GM23338 (cell line): Measurements from ENCODE around the gene PRKD3. TPM values are rescaled to one million over a fixed set of nuclear protein-coding genes. Genes with fewer than 3 reads are reported as not detected.

ENCODE experiments used
- ATAC-seq: fragments of 200-7000 bp; cut with Tn5 transposase; 3 replicates; pipeline ENCODE4 v1.9.1; 2020
- DNase-seq: peaks from one replicate; pipeline ENCODE4 v3.0.0-alpha.2; 2015; ENCODE audit warnings: low spot score
- H2AFZ ChIP-seq: fragments of 200-600 bp; sonication (generic); 2 replicates; pipeline ENCODE4 v1.8.0; 2016; ENCODE audit warnings: antibody characterized with exemption, mild to moderate bottlenecking, moderate library complexity
- H3F3A ChIP-seq: fragments of 200-600 bp; sonication (generic); replicated peaks from 2 replicates; pipeline ENCODE4 v1.8.0; 2017; ENCODE audit warnings: antibody characterized with exemption, mixed run types, low read depth
- H3K27ac ChIP-seq: fragments of 200-600 bp; sonication (generic); 2 replicates; pipeline ENCODE4 v1.6.1; 2016; ENCODE audit warnings: low read depth
- H3K27me3 ChIP-seq: fragments of 200-600 bp; sonication (generic); 2 replicates; pipeline ENCODE4 v1.8.0; 2016; ENCODE audit warnings: mild to moderate bottlenecking, mixed run types, moderate library complexity; ENCODE audit not compliant: insufficient read depth
- H3K36me3 ChIP-seq: fragments of 200-600 bp; sonication (generic); 2 replicates; pipeline ENCODE4 v1.8.0; 2016; ENCODE audit warnings: mild to moderate bottlenecking; ENCODE audit not compliant: insufficient read depth
- H3K4me1 ChIP-seq: fragments of 200-600 bp; sonication (generic); 2 replicates; pipeline ENCODE4 v1.8.0; 2016; ENCODE audit warnings: mild to moderate bottlenecking, moderate library complexity; ENCODE audit not compliant: insufficient read depth
- H3K4me2 ChIP-seq: fragments of 200-600 bp; sonication (generic); 2 replicates; pipeline ENCODE4 v1.7.1; 2017; ENCODE audit warnings: mixed run types
- H3K4me3 ChIP-seq: fragments of 200-600 bp; sonication (generic); 2 replicates; pipeline ENCODE4 v1.6.1; 2016; ENCODE audit warnings: mixed run types
- H3K79me2 ChIP-seq: fragments of 200-600 bp; sonication (generic); replicated peaks from 2 replicates; pipeline ENCODE4 v1.8.0; 2017; ENCODE audit warnings: mild to moderate bottlenecking; ENCODE audit not compliant: insufficient read depth
- H3K9me2 ChIP-seq: fragments of 200-600 bp; sonication (generic); 2 replicates; pipeline ENCODE4 v1.8.0; 2017; ENCODE audit not compliant: insufficient read depth
- H4K20me1 ChIP-seq: fragments of 200-600 bp; sonication (generic); replicated peaks from 2 replicates; pipeline ENCODE4 v1.8.0; 2017; ENCODE audit warnings: mild to moderate bottlenecking; ENCODE audit not compliant: insufficient read depth
- H3K27ac Mint-ChIP-seq: 2 replicates; pipeline ENCODE4 v1.8.0; 2020; ENCODE audit warnings: inconsistent platforms, mild to moderate bottlenecking, moderate library complexity, mixed read lengths
- H3K27me3 Mint-ChIP-seq: 3 replicates; pipeline ENCODE4 v1.8.0; 2022; ENCODE audit warnings: low read depth, mild to moderate bottlenecking, moderate library complexity, mixed read lengths, inconsistent platforms; ENCODE audit not compliant: insufficient read depth, poor library complexity
- H3K36me3 Mint-ChIP-seq: 3 replicates; pipeline ENCODE4 v1.8.0; 2021; ENCODE audit warnings: low read depth, mild to moderate bottlenecking, inconsistent platforms, moderate library complexity, mixed read lengths
- H3K4me1 Mint-ChIP-seq: 3 replicates; pipeline ENCODE4 v1.8.0; 2020; ENCODE audit warnings: mild to moderate bottlenecking, inconsistent platforms, mixed read lengths
- H3K4me3 Mint-ChIP-seq: 3 replicates; pipeline ENCODE4 v1.8.0; 2021; ENCODE audit warnings: moderate library complexity, mild to moderate bottlenecking, inconsistent platforms, mixed read lengths
- H3K9me3 Mint-ChIP-seq: 3 replicates; pipeline ENCODE4 v1.8.0; 2020; ENCODE audit warnings: moderate library complexity, mild to moderate bottlenecking, inconsistent platforms, mixed read lengths
- CREB1 ChIP-seq: fragments of 250-450 bp; sonication (Bioruptor Pico); IDR thresholded peaks from 2 replicates; pipeline ENCODE4 v1.5.0; 2020; ENCODE audit warnings: low read depth, mild to moderate bottlenecking, moderate library complexity
- CTCF ChIP-seq, 2 experiments: fragments of 200-600 bp in 1 of 2; sonication (generic) in 1 of 2; conservative IDR thresholded peaks; 2 replicates each; pipeline versions ENCODE4 v1.5.1 to v1.6.1; 2016 to 2017; ENCODE audit warnings: antibody characterized with exemption in 2 of 2, low read depth in 2 of 2, mild to moderate bottlenecking in 2 of 2, moderate library complexity in 1 of 2
- ETS1 ChIP-seq: IDR thresholded peaks from 2 replicates; pipeline ENCODE4 v1.6.1; 2016; ENCODE audit warnings: antibody characterized with exemption
- EZH2 ChIP-seq: fragments of 200-600 bp; sonication (generic); IDR thresholded peaks from one replicate; pipeline ENCODE4 v1.8.0; 2017; ENCODE audit warnings: antibody characterized with exemption, mild to moderate bottlenecking, low read depth; ENCODE audit not compliant: unreplicated experiment
- EZH2phosphoT487 ChIP-seq: fragments of 200-600 bp; sonication (generic); IDR thresholded peaks from one replicate; pipeline ENCODE4 v1.8.1; 2018; ENCODE audit warnings: antibody characterized with exemption; ENCODE audit not compliant: unreplicated experiment
- JUNB ChIP-seq: IDR thresholded peaks from one replicate; pipeline ENCODE4 v1.6.1; 2016; ENCODE audit warnings: antibody characterized with exemption; ENCODE audit not compliant: unreplicated experiment
- NANOG ChIP-seq: IDR thresholded peaks from 2 replicates; pipeline ENCODE4 v1.6.1; 2016; ENCODE audit warnings: antibody characterized with exemption, borderline replicate concordance
- POLR2AphosphoS5 ChIP-seq: IDR thresholded peaks from 2 replicates; pipeline ENCODE4 v1.6.1; 2016; ENCODE audit warnings: antibody characterized with exemption, low read depth
- REST ChIP-seq: IDR thresholded peaks from one replicate; pipeline ENCODE4 v1.6.1; 2018; ENCODE audit warnings: antibody characterized with exemption; ENCODE audit not compliant: unreplicated experiment
- STAT1 ChIP-seq: IDR thresholded peaks from one replicate; pipeline ENCODE4 v1.6.1; 2016; ENCODE audit warnings: antibody characterized with exemption; ENCODE audit not compliant: unreplicated experiment
- ZNF114 ChIP-seq: fragments of 250-450 bp; sonication (Bioruptor Pico); IDR thresholded peaks from 2 replicates; pipeline ENCODE4 v1.5.0; 2020; ENCODE audit warnings: mild to moderate bottlenecking, moderate library complexity
- ZNF331 ChIP-seq: fragments of 250-450 bp; sonication (Bioruptor Pico); IDR thresholded peaks from 2 replicates; pipeline ENCODE4 v1.5.0; 2020; ENCODE audit warnings: low read depth, mild to moderate bottlenecking, moderate library complexity
- polyA plus RNA-seq: library from polyadenylated mRNA; unstranded; fragments of >200 nt; fragmentation: Nextera tagmentation; extraction: Ambion mirVana; gene quantifications from 2 replicates; pipeline ENCODE4 v1.2.1, GENCODE V29; 2016
- total RNA-seq: library from RNA; depleted of rRNA; stranded (reverse); fragments of >200 nt; shearing (Covaris generic); gene quantifications from 2 replicates; pipeline ENCODE4 v1.2.3, GENCODE V29; 2014

The PRKD3 gene
- total and polyA plus RNA-seq, 2 experiments from 2014 or later, result 59.7 to 77.0 TPM

GRCh38 chr2:37342591-37343220 is 18.1 kb upstream of the PRKD3 start:
- H3K9me3 Mint-ChIP-seq, result no peaks in the 10 kb centered on the region
- H3K27me3 Mint-ChIP-seq, result peaks cover 7% of the 10 kb centered on the region
- Histone ChIP-seq H3K27ac (no peak overlapping the region), H2AFZ (peak overlapping the region; percentile 16; the same call in 1 of the 2 replicates), H3K4me1 (peaks cover 15% of the 10 kb centered on the region), H4K20me1 (no peaks in the 10 kb centered on the region), H3K36me3 (no peaks in the 10 kb centered on the region), H3K4me2 (no peak overlapping the region), H3K79me2 (no peaks in the 10 kb centered on the region), H3F3A (peaks cover 6% of the 10 kb centered on the region; the same call in 1 of the 2 replicates), H3K4me3 (no peak overlapping the region), H3K27me3 (peaks cover 10% of the 10 kb centered on the region), H3K9me2 (0 out of 2 replicates have a peak, but pooled peaks cover 3% of the 10 kb centered on the region)
- H3K36me3 Mint-ChIP-seq, result no peaks in the 10 kb centered on the region
- DNase-seq (peak; percentile 26), ATAC-seq (no peak)
- TF ChIP-seq JUNB, result no peak
- TF ChIP-seq ETS1, result no peak
- TF ChIP-seq NANOG, result no peak
- TF ChIP-seq STAT1, result no peak
- TF ChIP-seq EZH2phosphoT487, result no peak
- TF ChIP-seq REST, result no peak
- no peak overlapping the region for H3K27ac Mint-ChIP-seq
- H3K4me3 Mint-ChIP-seq, result no peak overlapping the region; the same call in 2 of the 3 replicates
- H3K4me1 Mint-ChIP-seq, result peaks cover 16% of the 10 kb centered on the region

DNA sequence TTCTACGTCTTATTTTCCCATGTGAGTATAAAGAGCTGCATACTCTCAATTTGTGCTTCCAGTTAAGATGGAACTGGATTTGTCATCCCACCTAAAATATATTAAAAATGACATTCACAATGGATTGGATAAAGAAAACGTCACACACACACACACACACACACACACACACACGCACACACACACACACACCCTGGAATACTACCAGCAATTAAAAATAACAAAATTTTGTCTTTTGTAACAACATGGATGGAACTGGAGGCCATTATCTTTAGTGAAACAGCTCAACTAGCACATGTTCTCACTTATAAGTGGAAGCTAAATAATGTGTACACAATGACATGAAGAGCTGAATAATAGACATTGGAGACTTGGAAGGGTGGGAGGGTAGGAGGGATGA is 16.0 kb upstream of the PRKD3 start:
- peaks cover 10% of the 10 kb centered on the region for H3K27me3 ChIP-seq
- no peak overlapping the region for H2AFZ ChIP-seq
- no peaks in the 10 kb centered on the region for H3K36me3 Mint-ChIP-seq
- H3F3A ChIP-seq, result peaks cover 6% of the 10 kb centered on the region; the same call in 1 of the 2 replicates
- H3K27ac ChIP-seq, result no peak overlapping the region
- H3K27me3 Mint-ChIP-seq, result peaks cover 9% of the 10 kb centered on the region
- no peak overlapping the region for H3K4me3 Mint-ChIP-seq
- H3K27ac Mint-ChIP-seq, result no peak overlapping the region
- H3K9me3 Mint-ChIP-seq, result no peaks in the 10 kb centered on the region
- no peaks in the 10 kb centered on the region for H4K20me1 ChIP-seq
- H3K4me1 Mint-ChIP-seq, result peaks cover 18% of the 10 kb centered on the region
- no peak overlapping the region for H3K4me2 ChIP-seq
- H3K79me2 ChIP-seq, result no peaks in the 10 kb centered on the region
- H3K4me1 ChIP-seq, result peaks cover 8% of the 10 kb centered on the region
- DNase-seq (no peak), ATAC-seq (no peak)
- H3K4me3 ChIP-seq, result no peak overlapping the region
- H3K36me3 ChIP-seq, result no peaks in the 10 kb centered on the region
- H3K9me2 ChIP-seq, result 0 out of 2 replicates have a peak, but pooled peaks cover 3% of the 10 kb centered on the region
- TF ChIP-seq CREB1 (no peak), POLR2AphosphoS5 (no peak), ZNF331 (no peak), JUNB (no peak), EZH2 (no peak), CTCF (conservative IDR thresholded peaks at IDR 0.05; ENCODE audit: low read depth in 2 of 2) (no peak), ZNF114 (CRISPR knock-in tag) (no peak)
